Small intestine (tissue), 7 donors: ENCODE data around the gene RALGPS2. TPM values are rescaled to one million over a fixed set of nuclear protein-coding genes. Genes with fewer than 3 reads are reported as not detected.
A peak's percentile ranks its signal among the peaks of the same experiment; 100 is the strongest.

ENCODE experiments used
- DNase-seq, 2 donors: peaks; one replicate each; pipeline versions ENCODE4 v3.0.0 to v3.0.0-alpha.2; 2013
- FAIRE-seq: peaks from 2 replicates; lab custom pipeline; 2012; peaks lifted over from hg19 to GRCh38; lab: Jason Lieb, UNC
- H3K27ac ChIP-seq, 3 donors: one replicate each; pipeline ENCODE4 v1.5.1; 2013; ENCODE audit warnings: low read length in 2 of 3, mild to moderate bottlenecking in 2 of 3, control low read depth in 1 of 3, inconsistent platforms in 1 of 3, low read depth in 1 of 3, moderate library complexity in 1 of 3
- H3K27me3 ChIP-seq, 3 donors: one replicate each; pipeline ENCODE4 v1.6.1; 2013; ENCODE audit warnings: low read length in 3 of 3, inconsistent platforms in 1 of 3; ENCODE audit not compliant: control insufficient read depth in 3 of 3, insufficient read depth in 3 of 3
- H3K36me3 ChIP-seq, 3 donors: one replicate each; pipeline ENCODE4 v1.6.1; 2013; ENCODE audit warnings: low read length in 3 of 3, inconsistent platforms in 1 of 3, low read depth in 1 of 3, mild to moderate bottlenecking in 1 of 3, moderate library complexity in 1 of 3; ENCODE audit not compliant: control insufficient read depth in 3 of 3, insufficient read depth in 2 of 3
- H3K4me1 ChIP-seq, 3 donors: one replicate each; pipeline ENCODE4 v1.6.1; 2013; ENCODE audit warnings: low read length in 2 of 3, inconsistent platforms in 1 of 3, low read depth in 1 of 3, mild to moderate bottlenecking in 1 of 3, moderate library complexity in 1 of 3; ENCODE audit not compliant: control insufficient read depth in 3 of 3, insufficient read depth in 2 of 3
- H3K4me3 ChIP-seq, 3 donors: one replicate each; pipeline ENCODE4 v1.5.1; 2013; ENCODE audit warnings: low read length in 3 of 3, control low read depth in 1 of 3, inconsistent platforms in 1 of 3, low read depth in 1 of 3, mild to moderate bottlenecking in 1 of 3, moderate library complexity in 1 of 3
- H3K9me3 ChIP-seq, 2 donors: one replicate each; pipeline ENCODE4 v1.6.1; 2013; ENCODE audit warnings: low read depth in 1 of 2, low read length in 1 of 2; ENCODE audit not compliant: control insufficient read depth in 2 of 2, insufficient read depth in 1 of 2
- WGBS, 3 donors: extraction: QIAGEN DNeasy Blood & Tissue Kit; methylation state at CpG; one replicate each; pipeline ENCODE4 v1.1.7; 2013; 5-methylcytosine and 5-hydroxymethylcytosine counted together
- polyA plus RNA-seq, 4 donors: library from polyadenylated mRNA; stranded (reverse) in 3 of 4; unstranded in 1 of 4; fragments of 200-250 nt in 3 of 4; fragments of 120-200 nt in 1 of 4; gene quantifications; one replicate each; pipeline versions ENCODE4 v1.2.1 to v1.2.3, GENCODE V29; 2013
- donor health status: healthy with polysubstance abuse.
- donor health status: control.
- donor health status: control.
- donor health status: Bipolar disorder and iron deficiency.
- donor health status: healthy.

Gene RALGPS2
- polyA plus RNA-seq, 4 donors = 5.2 to 27.1 (median 6.8) TPM

- H3K36me3 ChIP-seq = no peaks in the 10 kb centered on the region
- no peak overlapping the region for H3K4me3 ChIP-seq
- H3K27ac ChIP-seq = no peak overlapping the region
- FAIRE-seq (no peak), DNase-seq (no peak)
- H3K4me1 ChIP-seq = no peaks in the 10 kb centered on the region
- H3K9me3 ChIP-seq = no peaks in the 10 kb centered on the region
- no peaks in the 10 kb centered on the region for H3K27me3 ChIP-seq
- WGBS, 3 donors = 74 to 93% (median 89%) methylated on average over 2 of the region's 2 CpGs
Observed at GRCh38 chr1:178688244-178688643, 36.8 kb upstream of the RALGPS2 start.

- Histone ChIP-seq H3K27ac (no peak overlapping the region), H3K9me3 (no peaks in the 10 kb centered on the region), H3K4me1 (no peaks in the 10 kb centered on the region), H3K27me3 (no peaks in the 10 kb centered on the region), H3K4me3 (no peak overlapping the region), H3K36me3 (no peaks in the 10 kb centered on the region)
- FAIRE-seq (no peak), DNase-seq (no peak)
- WGBS, 3 donors = 51 to 70% (median 69%) methylated on average over 2 of the region's 2 CpGs
Observed at GRCh38 chr1:178689769-178690168, 35.3 kb upstream of the RALGPS2 start.

GRCh38 chr1:178690496-178690895, 34.5 kb upstream of the RALGPS2 start:
- H3K4me1 ChIP-seq = no peaks in the 10 kb centered on the region
- H3K27ac ChIP-seq = no peak overlapping the region
- H3K4me3 ChIP-seq = no peak overlapping the region
- no peak for FAIRE-seq
- DNase-seq = no peak
- no peaks in the 10 kb centered on the region for H3K27me3 ChIP-seq
- H3K9me3 ChIP-seq = no peaks in the 10 kb centered on the region
- 64 to 69% (median 68%) methylated on average over 5 of the region's 5 CpGs for WGBS, 3 donors
- H3K36me3 ChIP-seq = no peaks in the 10 kb centered on the region

GRCh38 chr1:178692564-178693327, 32.3 kb upstream of the RALGPS2 start:
- H3K9me3 ChIP-seq = no peaks in the 10 kb centered on the region
- H3K27ac ChIP-seq = no peak overlapping the region
- H3K4me1 ChIP-seq = no peaks in the 10 kb centered on the region
- no peak overlapping the region for H3K4me3 ChIP-seq
- WGBS, 3 donors = 94 to 96% (median 94%) methylated on average over 5 of the region's 5 CpGs
- FAIRE-seq (no peak), DNase-seq (no peak)
- H3K27me3 ChIP-seq = no peaks in the 10 kb centered on the region
- no peaks in the 10 kb centered on the region for H3K36me3 ChIP-seq

GRCh38 chr1:178693366-178693765, 31.7 kb upstream of the RALGPS2 start:
- WGBS, 3 donors = 37 to 68% (median 63%) methylated on average over 2 of the region's 2 CpGs
- FAIRE-seq (no peak), DNase-seq (peak; percentile 6 to 38)
- no peak overlapping the region for H3K27ac ChIP-seq
- no peaks in the 10 kb centered on the region for H3K4me1 ChIP-seq
- no peaks in the 10 kb centered on the region for H3K27me3 ChIP-seq
- H3K9me3 ChIP-seq = no peaks in the 10 kb centered on the region
- H3K36me3 ChIP-seq = no peaks in the 10 kb centered on the region
- no peak overlapping the region for H3K4me3 ChIP-seq

- H3K27me3 ChIP-seq = no peaks in the 10 kb centered on the region
- no peak for FAIRE-seq
- DNase-seq = peak; percentile 13 to 32
- H3K9me3 ChIP-seq = no peaks in the 10 kb centered on the region
- WGBS, 3 donors = 70 to 81% (median 71%) methylated on average over 2 of the region's 2 CpGs
- H3K4me1 ChIP-seq = no peaks in the 10 kb centered on the region
- no peak overlapping the region for H3K4me3 ChIP-seq
- no peaks in the 10 kb centered on the region for H3K36me3 ChIP-seq
- no peak overlapping the region for H3K27ac ChIP-seq
Observed at GRCh38 chr1:178694923-178695525, 30.0 kb upstream of the RALGPS2 start.

GRCh38 chr1:178702146-178702545, 22.9 kb upstream of the RALGPS2 start:
- FAIRE-seq = no peak
- H3K36me3 ChIP-seq = no peaks in the 10 kb centered on the region
- WGBS, 3 donors = 75 to 87% (median 83%) methylated on average over 2 of the region's 2 CpGs

GRCh38 chr1:178704833-178705232, 20.2 kb upstream of the RALGPS2 start:
- Histone ChIP-seq H3K27ac (no peak overlapping the region), H3K4me1 (no peaks in the 10 kb centered on the region), H3K36me3 (no peaks in the 10 kb centered on the region), H3K9me3 (no peaks in the 10 kb centered on the region), H3K27me3 (no peaks in the 10 kb centered on the region), H3K4me3 (no peak overlapping the region)
- 54 to 84% (median 76%) methylated on average over 1 of the region's 1 CpG for WGBS, 3 donors
- no peak for FAIRE-seq
- no peak for DNase-seq

More at GRCh38 chr1:178702146-178702545, 22.9 kb upstream of the RALGPS2 start:
- Histone ChIP-seq H3K27me3 (no peaks in the 10 kb centered on the region), H3K4me3 (no peak overlapping the region), H3K27ac (no peak overlapping the region), H3K9me3 (no peaks in the 10 kb centered on the region), H3K4me1 (no peaks in the 10 kb centered on the region)
- DNase-seq = no peak
